Epithelial cell of proximal tubule (primary cell): ENCODE data around the gene PIERCE2. TPM values are rescaled to one million over a fixed set of nuclear protein-coding genes. Genes with fewer than 3 reads are reported as not detected.
"Not testable (repeated sequence)": the region's sequence is repeated elsewhere in the genome, so short reads cannot be mapped to it uniquely, and the experiment has no call there.

Experiments used
- DNase-seq: peaks from one replicate; pipeline ENCODE4 v3.0.0-alpha.2; 2011; ENCODE audit warnings: low read depth
- H3K4me3 ChIP-seq: 2 replicates; pipeline ENCODE4 v1.5.1; 2011; ENCODE audit warnings: low read depth, mild to moderate bottlenecking, low read length
- total RNA-seq: library from RNA; depleted of rRNA; stranded (reverse); fragments of >200 nt; gene quantifications from 2 replicates; pipeline ENCODE4 v1.2.3, GENCODE V29; 2015
- TF ChIP-seq, protein P1 (sequence below): conservative IDR thresholded peaks from 2 replicates; pipeline ENCODE4 v1.5.1; 2012; ENCODE audit warnings: low read depth, mild to moderate bottlenecking, low read length

PIERCE2 gene
- total RNA-seq, 1 donor from 2014 or later, result 3.3 TPM

DNA sequence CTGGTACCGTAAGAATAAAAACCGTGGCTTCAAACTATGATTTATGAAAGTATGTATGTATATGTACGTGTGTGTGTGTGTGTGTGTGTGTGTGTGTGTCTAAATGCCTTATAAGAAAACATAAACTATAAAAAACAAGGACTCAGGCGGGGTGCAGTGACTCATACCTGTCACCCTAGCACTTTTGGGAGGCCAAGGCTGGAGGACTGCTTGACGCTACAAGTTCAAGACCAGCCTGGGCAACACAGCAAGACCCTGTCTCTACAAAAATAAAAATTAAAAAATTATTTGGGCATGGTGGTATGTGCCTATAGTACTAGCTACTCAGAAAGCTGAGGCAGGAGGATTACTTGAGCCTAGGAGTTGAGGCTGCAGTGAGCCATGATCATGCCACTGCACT lies 29.2 kb upstream of the PIERCE2 start:
- no peak for DNase-seq
- TF ChIP-seq, protein P1, sequence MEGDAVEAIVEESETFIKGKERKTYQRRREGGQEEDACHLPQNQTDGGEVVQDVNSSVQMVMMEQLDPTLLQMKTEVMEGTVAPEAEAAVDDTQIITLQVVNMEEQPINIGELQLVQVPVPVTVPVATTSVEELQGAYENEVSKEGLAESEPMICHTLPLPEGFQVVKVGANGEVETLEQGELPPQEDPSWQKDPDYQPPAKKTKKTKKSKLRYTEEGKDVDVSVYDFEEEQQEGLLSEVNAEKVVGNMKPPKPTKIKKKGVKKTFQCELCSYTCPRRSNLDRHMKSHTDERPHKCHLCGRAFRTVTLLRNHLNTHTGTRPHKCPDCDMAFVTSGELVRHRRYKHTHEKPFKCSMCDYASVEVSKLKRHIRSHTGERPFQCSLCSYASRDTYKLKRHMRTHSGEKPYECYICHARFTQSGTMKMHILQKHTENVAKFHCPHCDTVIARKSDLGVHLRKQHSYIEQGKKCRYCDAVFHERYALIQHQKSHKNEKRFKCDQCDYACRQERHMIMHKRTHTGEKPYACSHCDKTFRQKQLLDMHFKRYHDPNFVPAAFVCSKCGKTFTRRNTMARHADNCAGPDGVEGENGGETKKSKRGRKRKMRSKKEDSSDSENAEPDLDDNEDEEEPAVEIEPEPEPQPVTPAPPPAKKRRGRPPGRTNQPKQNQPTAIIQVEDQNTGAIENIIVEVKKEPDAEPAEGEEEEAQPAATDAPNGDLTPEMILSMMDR, result no peak
- no peak overlapping the region for H3K4me3 ChIP-seq

GRCh38 chr15:55381595-55381994 lies 26.7 kb upstream of the PIERCE2 start:
- H3K4me3 ChIP-seq, result no peak overlapping the region
- DNase-seq, result no peak
- TF ChIP-seq, protein P1, result no peak

DNA sequence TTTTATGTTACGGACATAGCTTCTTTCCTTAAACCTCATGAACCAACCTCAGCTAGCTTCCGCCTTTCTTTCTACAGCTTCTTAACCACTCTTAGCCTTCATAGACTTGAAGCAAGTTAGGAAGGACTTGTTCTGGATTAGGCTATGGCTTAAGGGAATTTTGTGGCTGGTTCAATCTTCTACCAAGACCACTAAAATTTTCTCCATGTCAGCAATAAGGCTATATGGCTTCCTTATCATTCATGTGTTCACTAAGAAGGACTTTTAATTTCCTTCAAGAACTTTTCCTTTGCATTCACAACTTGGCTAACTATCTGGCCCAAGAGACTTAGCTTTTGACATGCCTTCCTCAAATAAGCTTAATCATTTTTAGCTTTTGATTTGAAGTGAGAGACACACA lies 24.6 kb upstream of the PIERCE2 start:
- no peak for DNase-seq
- TF ChIP-seq, protein P1, result no peak
- H3K4me3 ChIP-seq, result no peak overlapping the region

DNA sequence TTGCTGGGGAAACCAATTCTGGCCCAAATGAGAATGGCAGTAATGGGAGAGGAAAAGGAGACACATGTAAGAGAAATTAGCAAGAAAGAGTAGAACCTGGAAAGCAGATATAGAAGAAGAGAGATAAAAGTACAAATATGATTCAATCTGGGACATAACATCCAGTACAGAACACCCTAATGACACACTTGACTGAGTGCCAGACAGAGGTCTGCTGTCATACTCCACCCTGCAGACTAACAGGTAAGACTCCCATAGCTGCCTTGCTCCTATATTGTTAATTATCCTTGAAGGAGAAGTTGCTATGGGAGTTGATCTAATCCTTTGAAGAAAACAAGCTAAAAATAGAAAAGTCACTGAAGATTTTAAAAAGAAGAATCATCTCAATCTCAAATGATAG lies 21.3 kb upstream of the PIERCE2 start:
- no peak overlapping the region for H3K4me3 ChIP-seq
- TF ChIP-seq, protein P1, result no peak
- no peak for DNase-seq

- no peak for DNase-seq
- H3K4me3 ChIP-seq, result no peak overlapping the region
- TF ChIP-seq, protein P1, result no peak
Observed at GRCh38 chr15:55389264-55389607, 19.1 kb upstream of the PIERCE2 start.

DNA sequence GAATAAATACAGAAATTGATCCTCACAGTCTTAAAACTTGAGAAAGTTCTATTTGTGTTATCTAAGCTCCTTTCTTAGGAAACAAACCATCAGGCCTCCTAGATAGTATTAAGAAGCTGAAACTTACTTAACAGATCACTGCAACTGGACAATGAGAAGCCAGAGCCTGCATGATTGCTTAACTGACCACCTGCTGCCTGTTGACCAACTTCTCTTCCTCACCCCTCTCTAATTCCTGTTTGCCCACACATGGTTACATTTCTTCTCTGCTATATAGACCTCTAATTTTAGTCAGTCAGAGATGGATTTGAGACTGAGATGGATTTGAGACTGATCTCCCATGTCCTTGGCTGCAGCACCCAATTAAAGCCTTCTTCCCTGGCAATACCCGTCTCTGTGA lies 13.6 kb upstream of the PIERCE2 start:
- no peak overlapping the region for H3K4me3 ChIP-seq
- peak; percentile 33 for DNase-seq
- TF ChIP-seq, protein P1, result no peak

DNA sequence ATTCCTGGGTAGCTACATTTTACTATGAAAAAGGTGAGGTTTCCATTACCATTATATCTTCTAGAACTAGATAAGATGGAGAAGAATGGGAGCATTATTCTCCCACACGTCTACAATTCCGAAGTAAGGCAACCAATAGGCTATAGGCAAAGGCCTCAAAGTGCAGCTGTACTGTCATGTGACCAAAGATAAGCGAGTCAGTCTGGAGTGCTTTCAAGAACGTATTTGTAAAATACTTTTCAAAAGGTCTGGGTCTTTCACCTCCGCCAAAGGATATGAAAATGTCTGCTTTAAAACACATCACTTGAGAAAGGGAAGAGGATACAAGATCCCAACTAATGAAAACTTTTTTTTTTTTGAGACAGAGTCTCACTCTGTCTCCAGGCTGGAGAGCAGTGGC lies 10.1 kb upstream of the PIERCE2 start:
- no peak overlapping the region for H3K4me3 ChIP-seq
- TF ChIP-seq, protein P1, result no peak

GRCh38 chr15:55400050-55400449 lies 8.2 kb upstream of the PIERCE2 start:
- H3K4me3 ChIP-seq, DNase-seq: not testable (repeated sequence)

More for the DNA sequence above, 10.1 kb upstream of the PIERCE2 start:
- DNase-seq, result no peak
